ENCODE measurements around the gene NEURL1B. TPM values are rescaled to one million over a fixed set of nuclear protein-coding genes. Genes with fewer than 3 reads are reported as not detected.

NEURL1B gene
- total RNA-seq, 6 experiments from 2014 or later = 4.9 to 9.8 (median 6.4) TPM

- Histone ChIP-seq H3K4me1 (no peaks in the 10 kb centered on the region), H3K27me3 (no peaks in the 10 kb centered on the region), H3K36me3 (no peaks in the 10 kb centered on the region), H3K4me3 (no peak overlapping the region), H3K27ac (no peak overlapping the region), H3K9me3 (no peaks in the 10 kb centered on the region)
- WGBS (ENCODE audit: insufficient coverage, low coverage, low lambda C conversion rate, missing lambda C conversion rate) = 73% methylated on average over 5 of the region's 8 CpGs
- intact Hi-C loops (cut with DNase I) = no loop called here
- ATAC-seq = no peak
- TF ChIP-seq CTCF (IDR thresholded peaks at IDR 0.05) (no peak), POLR2A (IDR thresholded peaks at IDR 0.05) (no peak)
- no peak for DNase-seq
Measured at GRCh38 chr5:172611913-172612312, 29.1 kb upstream of the NEURL1B start.

- no peak for DNase-seq
Measured at GRCh38 chr5:172612771-172613170, 28.3 kb upstream of the NEURL1B start.

GRCh38 chr5:172616136-172616535 lies 24.9 kb upstream of the NEURL1B start:
- 65% methylated on average over 5 of the region's 5 CpGs for WGBS (ENCODE audit: insufficient coverage, low coverage, low lambda C conversion rate, missing lambda C conversion rate)

More at GRCh38 chr5:172612771-172613170, 28.3 kb upstream of the NEURL1B start:
- Histone ChIP-seq H3K36me3 (no peaks in the 10 kb centered on the region), H3K27me3 (no peaks in the 10 kb centered on the region), H3K27ac (no peak overlapping the region), H3K4me1 (no peaks in the 10 kb centered on the region), H3K4me3 (no peak overlapping the region), H3K9me3 (no peaks in the 10 kb centered on the region)
- no peak for ATAC-seq
- TF ChIP-seq POLR2A (IDR thresholded peaks at IDR 0.05) (no peak), CTCF (IDR thresholded peaks at IDR 0.05) (no peak)
- intact Hi-C loops (cut with DNase I) = no loop called here
- WGBS (ENCODE audit: insufficient coverage, low coverage, low lambda C conversion rate, missing lambda C conversion rate) = 80% methylated on average over 3 of the region's 4 CpGs

GRCh38 chr5:172616730-172617129 lies 24.3 kb upstream of the NEURL1B start:
- intact Hi-C loops (cut with DNase I) = no loop called here
- peak overlapping the region in 1 of 3 donors; percentile 13 for H3K27ac ChIP-seq
- peak; percentile 31 to 71 (median 60) for ATAC-seq
- TF ChIP-seq CTCF (IDR thresholded peaks at IDR 0.05) (no peak), POLR2A (IDR thresholded peaks at IDR 0.05) (no peak)
- H3K36me3 ChIP-seq = no peaks in the 10 kb centered on the region
- H3K9me3 ChIP-seq = no peaks in the 10 kb centered on the region
- DNase-seq = peak in 2 of 3 donors; percentile 33 to 44
- no peaks in the 10 kb centered on the region for H3K27me3 ChIP-seq
- H3K4me3 ChIP-seq = no peak overlapping the region
- no peaks in the 10 kb centered on the region for H3K4me1 ChIP-seq
- 68% methylated on average over 9 of the region's 16 CpGs for whole genome bisulfite sequencing (ENCODE audit: insufficient coverage, low coverage, low lambda C conversion rate, missing lambda C conversion rate)

More at GRCh38 chr5:172616136-172616535, 24.9 kb upstream of the NEURL1B start:
- Histone ChIP-seq H3K27me3 (no peaks in the 10 kb centered on the region), H3K4me3 (no peak overlapping the region), H3K4me1 (no peaks in the 10 kb centered on the region), H3K27ac (no peak overlapping the region), H3K9me3 (no peaks in the 10 kb centered on the region), H3K36me3 (no peaks in the 10 kb centered on the region)
- ATAC-seq (no peak), DNase-seq (no peak)
- TF ChIP-seq POLR2A (IDR thresholded peaks at IDR 0.05) = no peak
- TF ChIP-seq CTCF (IDR thresholded peaks at IDR 0.05) = no peak
- intact Hi-C loops (cut with DNase I) = no loop called here

GRCh38 chr5:172617817-172618216 lies 23.2 kb upstream of the NEURL1B start:
- TF ChIP-seq POLR2A (IDR thresholded peaks at IDR 0.05) (no peak), CTCF (IDR thresholded peaks at IDR 0.05) (no peak)
- Histone ChIP-seq H3K36me3 (no peaks in the 10 kb centered on the region), H3K27ac (no peak overlapping the region), H3K4me3 (no peak overlapping the region), H3K27me3 (no peaks in the 10 kb centered on the region), H3K9me3 (no peaks in the 10 kb centered on the region), H3K4me1 (no peaks in the 10 kb centered on the region)
- 43% methylated on average over 8 of the region's 26 CpGs for WGBS (ENCODE audit: insufficient coverage, low coverage, low lambda C conversion rate, missing lambda C conversion rate)
- intact Hi-C loops (cut with DNase I) = no loop called here
- ATAC-seq (no peak), DNase-seq (peak in 1 of 3 donors; percentile 42)

All from right lobe of liver (tissue), 6 donors.